GM12891 (cell line): ENCODE measurements around the gene SIGLEC8.

Source experiments
- POLR2A ChIP-seq: IDR thresholded peaks from 2 replicates; pipeline ENCODE4 v1.6.1; 2011; ENCODE audit warnings: low read depth, low read length, control low read depth
- POLR2AphosphoS5 ChIP-seq: IDR thresholded peaks from 2 replicates; pipeline ENCODE4 v1.6.1; 2011; ENCODE audit warnings: low read depth, low read length, control low read depth
- POU2F2 ChIP-seq: IDR thresholded peaks from 2 replicates; pipeline ENCODE4 v1.6.1; 2011; ENCODE audit warnings: low read depth, mild to moderate bottlenecking, control low read depth, low read length, moderate library complexity
- TAF1 ChIP-seq: IDR thresholded peaks from 2 replicates; pipeline ENCODE4 v1.6.1; 2011; ENCODE audit warnings: low read depth, low read length, control low read depth

GRCh38 chr19:51491586-51491985 lies 33.3 kb upstream of the SIGLEC8 start:
- TF ChIP-seq POLR2A: no peak
- no peak for TF ChIP-seq TAF1
- TF ChIP-seq POLR2AphosphoS5: no peak
- TF ChIP-seq POU2F2: no peak
